Vagina (tissue), 2 donors: ENCODE data around the gene WAS. TPM values are rescaled to one million over a fixed set of nuclear protein-coding genes. Genes with fewer than 3 reads are reported as not detected.

Experiments
- DNase-seq, 2 donors: peaks; one replicate each; pipeline ENCODE4 v3.0.0-alpha.2; 2017; ENCODE audit errors: extremely low spot score in 2 of 2
- H3K27ac ChIP-seq: fragments of 200-600 bp; sonication (generic); one replicate; pipeline ENCODE4 v1.5.1; 2019
- H3K27me3 ChIP-seq: fragments of 200-600 bp; sonication (generic); one replicate; pipeline ENCODE4 v1.5.1; 2019
- H3K36me3 ChIP-seq, 2 donors: fragments of 200-600 bp; sonication (generic); one replicate each; pipeline ENCODE4 v1.5.1; 2017 to 2019
- H3K4me1 ChIP-seq: fragments of 200-600 bp; sonication (generic); one replicate; pipeline ENCODE4 v1.5.1; 2019
- H3K4me3 ChIP-seq, 2 donors: fragments of 200-600 bp; sonication (generic); 1 replicate in 1 of 2; 2 replicates in 1 of 2; pipeline ENCODE4 v1.5.1; 2016 to 2019
- H3K9me3 ChIP-seq: fragments of 200-600 bp; sonication (generic); one replicate; pipeline ENCODE4 v1.5.1; 2019
- POLR2A ChIP-seq, 2 donors: fragments of 450-650 bp; IDR thresholded peaks; one replicate each; pipeline ENCODE4 v1.6.1; 2017; ENCODE audit warnings: antibody characterized with exemption in 2 of 2, mild to moderate bottlenecking in 2 of 2, moderate library complexity in 2 of 2
- POLR2AphosphoS5 ChIP-seq, 2 donors: sonication (generic); formaldehyde crosslinking; IDR thresholded peaks; one replicate each; pipeline ENCODE4 v1.9.0; 2017; ENCODE audit warnings: antibody characterized with exemption in 2 of 2, mild to moderate bottlenecking in 2 of 2, low read depth in 1 of 2; ENCODE audit not compliant: insufficient read depth in 1 of 2
- intact Hi-C: fragments of 100-400 bp; cut with DNase I; formaldehyde crosslinking; loops from one replicate; pipeline ENCODE4 v1.15.1; 2023
- total RNA-seq: library from RNA; depleted of rRNA; stranded (reverse); fragments of >200 nt; gene quantifications from one replicate; pipeline ENCODE4 v1.2.3, GENCODE V29; 2016
- TF ChIP-seq, protein P1 (sequence below), 3 experiments: fragments of 450-650 bp in 2 of 3; fragments of 200-600 bp in 1 of 3; sonication (generic) in 1 of 3; IDR thresholded peaks; one replicate each; pipeline ENCODE4 v1.5.1; 2017 to 2019; ENCODE audit warnings: antibody characterized with exemption in 3 of 3, mild to moderate bottlenecking in 2 of 3, moderate library complexity in 2 of 3

The WAS gene
- total RNA-seq, result 4.4 TPM

DNA sequence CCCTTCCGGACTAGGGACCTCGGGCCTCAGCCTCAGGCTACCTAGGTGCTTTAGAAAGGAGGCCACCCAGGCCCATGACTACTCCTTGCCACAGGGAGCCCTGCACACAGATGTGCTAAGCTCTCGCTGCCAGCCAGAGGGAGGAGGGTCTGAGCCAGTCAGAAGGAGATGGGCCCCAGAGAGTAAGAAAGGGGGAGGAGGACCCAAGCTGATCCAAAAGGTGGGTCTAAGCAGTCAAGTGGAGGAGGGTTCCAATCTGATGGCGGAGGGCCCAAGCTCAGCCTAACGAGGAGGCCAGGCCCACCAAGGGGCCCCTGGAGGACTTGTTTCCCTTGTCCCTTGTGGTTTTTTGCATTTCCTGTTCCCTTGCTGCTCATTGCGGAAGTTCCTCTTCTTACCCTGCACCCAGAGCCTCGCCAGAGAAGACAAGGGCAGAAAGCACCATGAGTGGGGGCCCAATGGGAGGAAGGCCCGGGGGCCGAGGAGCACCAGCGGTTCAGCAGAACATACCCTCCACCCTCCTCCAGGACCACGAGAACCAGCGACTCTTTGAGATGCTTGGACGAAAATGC lies at the start of gene WAS:
WAS (plus strand) TSS at position 389 of the 572 bp plus-strand sequence; CDS start at position 444, 55 bp downstream.
- TF ChIP-seq POLR2A (IDR thresholded peaks at IDR 0.05) (no peak), POLR2AphosphoS5 (IDR thresholded peaks at IDR 0.05; ENCODE audit: insufficient read depth in 1 of 2, low read depth in 1 of 2) (no peak)
- TF ChIP-seq, protein P1, sequence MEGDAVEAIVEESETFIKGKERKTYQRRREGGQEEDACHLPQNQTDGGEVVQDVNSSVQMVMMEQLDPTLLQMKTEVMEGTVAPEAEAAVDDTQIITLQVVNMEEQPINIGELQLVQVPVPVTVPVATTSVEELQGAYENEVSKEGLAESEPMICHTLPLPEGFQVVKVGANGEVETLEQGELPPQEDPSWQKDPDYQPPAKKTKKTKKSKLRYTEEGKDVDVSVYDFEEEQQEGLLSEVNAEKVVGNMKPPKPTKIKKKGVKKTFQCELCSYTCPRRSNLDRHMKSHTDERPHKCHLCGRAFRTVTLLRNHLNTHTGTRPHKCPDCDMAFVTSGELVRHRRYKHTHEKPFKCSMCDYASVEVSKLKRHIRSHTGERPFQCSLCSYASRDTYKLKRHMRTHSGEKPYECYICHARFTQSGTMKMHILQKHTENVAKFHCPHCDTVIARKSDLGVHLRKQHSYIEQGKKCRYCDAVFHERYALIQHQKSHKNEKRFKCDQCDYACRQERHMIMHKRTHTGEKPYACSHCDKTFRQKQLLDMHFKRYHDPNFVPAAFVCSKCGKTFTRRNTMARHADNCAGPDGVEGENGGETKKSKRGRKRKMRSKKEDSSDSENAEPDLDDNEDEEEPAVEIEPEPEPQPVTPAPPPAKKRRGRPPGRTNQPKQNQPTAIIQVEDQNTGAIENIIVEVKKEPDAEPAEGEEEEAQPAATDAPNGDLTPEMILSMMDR (IDR thresholded peaks at IDR 0.05), result no peak
- Histone ChIP-seq H3K4me1 (no peaks in the 10 kb centered on the region), H3K36me3 (no peaks in the 10 kb centered on the region), H3K4me3 (peak within 1 kb of the TSS in 1 of 2 donors; percentile 20), H3K9me3 (no peaks in the 10 kb centered on the region), H3K27me3 (no peaks in the 10 kb centered on the region), H3K27ac (no peak within 1 kb of the TSS)
- intact Hi-C loops, result no loop called here
- DNase-seq, result no peak

DNA sequence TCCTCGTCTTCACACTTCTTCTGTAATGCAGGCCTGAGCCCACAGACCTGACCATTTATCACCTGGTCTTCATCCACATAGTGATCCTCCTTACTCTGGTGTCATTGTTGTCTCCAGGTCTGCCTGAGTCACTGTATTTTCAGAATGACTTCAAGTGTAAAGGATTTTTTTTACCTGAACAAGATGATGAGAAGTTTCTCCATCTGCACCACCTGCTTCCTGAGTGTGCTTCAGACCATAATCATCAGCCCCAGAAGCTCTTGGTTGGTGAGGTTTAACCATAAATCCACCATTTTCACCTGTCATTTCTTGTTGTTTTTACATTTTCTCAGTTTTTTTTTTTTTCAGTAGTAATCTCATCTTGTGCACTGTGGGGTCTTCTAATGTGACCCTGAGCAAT lies 47.3 kb upstream of the WAS start:
- H3K4me1 ChIP-seq, result no peaks in the 10 kb centered on the region
- no peak overlapping the region for H3K27ac ChIP-seq
- no peaks in the 10 kb centered on the region for H3K36me3 ChIP-seq
- H3K27me3 ChIP-seq, result no peaks in the 10 kb centered on the region
- TF ChIP-seq POLR2AphosphoS5 (IDR thresholded peaks at IDR 0.05; ENCODE audit: insufficient read depth in 1 of 2, low read depth in 1 of 2), result no peak
- TF ChIP-seq POLR2A (IDR thresholded peaks at IDR 0.05), result no peak
- TF ChIP-seq, protein P1 (IDR thresholded peaks at IDR 0.05), result no peak
- no peaks in the 10 kb centered on the region for H3K9me3 ChIP-seq
- intact Hi-C loops, result no loop called here
- DNase-seq, result no peak
- H3K4me3 ChIP-seq, result no peak overlapping the region

DNA sequence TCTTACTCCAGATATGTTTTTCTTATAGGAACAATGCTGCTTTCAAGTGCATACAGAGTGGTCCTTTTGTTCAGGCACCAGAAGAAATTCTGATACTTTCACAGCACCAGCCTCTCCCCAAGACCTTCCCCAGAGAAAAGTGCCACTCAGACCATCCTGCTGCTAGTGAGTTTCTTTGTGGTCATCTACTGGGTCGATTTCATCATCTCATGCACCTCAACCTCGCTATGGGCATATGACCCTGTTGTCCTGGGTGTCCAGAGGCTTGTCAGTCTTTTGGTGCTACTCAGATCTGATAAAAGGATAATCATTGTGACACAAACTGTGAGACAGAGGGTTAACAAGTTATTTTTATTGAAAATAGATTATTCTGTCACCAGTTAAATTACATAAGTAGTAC lies 46.8 kb upstream of the WAS start:
- intact Hi-C loops, result no loop called here
- no peaks in the 10 kb centered on the region for H3K4me1 ChIP-seq
- H3K36me3 ChIP-seq, result no peaks in the 10 kb centered on the region
- no peak overlapping the region for H3K27ac ChIP-seq
- no peak overlapping the region for H3K4me3 ChIP-seq
- no peaks in the 10 kb centered on the region for H3K9me3 ChIP-seq
- DNase-seq, result no peak
- no peak for TF ChIP-seq POLR2A (IDR thresholded peaks at IDR 0.05)
- TF ChIP-seq, protein P1 (IDR thresholded peaks at IDR 0.05), result no peak
- TF ChIP-seq POLR2AphosphoS5 (IDR thresholded peaks at IDR 0.05; ENCODE audit: insufficient read depth in 1 of 2, low read depth in 1 of 2), result no peak
- no peaks in the 10 kb centered on the region for H3K27me3 ChIP-seq

DNA sequence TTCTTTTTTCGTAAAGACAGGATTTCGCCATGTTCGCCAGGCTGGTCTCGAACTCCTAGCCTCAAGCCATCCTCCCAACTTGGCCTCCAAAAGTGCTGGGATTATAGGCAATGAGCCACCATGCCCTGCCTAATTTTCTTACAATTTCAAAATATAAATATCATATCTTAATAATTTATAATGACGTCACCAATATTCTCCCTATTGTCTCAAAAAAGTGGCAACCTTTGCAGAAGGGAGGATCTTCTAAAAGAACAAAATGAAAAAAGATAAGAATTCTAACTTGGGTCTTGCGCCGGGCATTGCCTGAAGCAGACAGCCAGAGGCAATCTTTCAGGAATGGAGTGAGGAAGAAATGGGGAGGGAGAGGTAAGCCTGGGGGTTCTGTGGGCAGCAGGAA lies 37.9 kb upstream of the WAS start:
- no peaks in the 10 kb centered on the region for H3K27me3 ChIP-seq
- intact Hi-C loops, result no loop called here
- no peaks in the 10 kb centered on the region for H3K36me3 ChIP-seq
- no peak overlapping the region for H3K27ac ChIP-seq
- no peaks in the 10 kb centered on the region for H3K4me1 ChIP-seq
- H3K9me3 ChIP-seq, result no peaks in the 10 kb centered on the region
- H3K4me3 ChIP-seq, result no peak overlapping the region
- no peak for DNase-seq
- TF ChIP-seq POLR2A (IDR thresholded peaks at IDR 0.05), result no peak
- TF ChIP-seq, protein P1 (IDR thresholded peaks at IDR 0.05), result no peak
- no peak for TF ChIP-seq POLR2AphosphoS5 (IDR thresholded peaks at IDR 0.05; ENCODE audit: insufficient read depth in 1 of 2, low read depth in 1 of 2)

DNA sequence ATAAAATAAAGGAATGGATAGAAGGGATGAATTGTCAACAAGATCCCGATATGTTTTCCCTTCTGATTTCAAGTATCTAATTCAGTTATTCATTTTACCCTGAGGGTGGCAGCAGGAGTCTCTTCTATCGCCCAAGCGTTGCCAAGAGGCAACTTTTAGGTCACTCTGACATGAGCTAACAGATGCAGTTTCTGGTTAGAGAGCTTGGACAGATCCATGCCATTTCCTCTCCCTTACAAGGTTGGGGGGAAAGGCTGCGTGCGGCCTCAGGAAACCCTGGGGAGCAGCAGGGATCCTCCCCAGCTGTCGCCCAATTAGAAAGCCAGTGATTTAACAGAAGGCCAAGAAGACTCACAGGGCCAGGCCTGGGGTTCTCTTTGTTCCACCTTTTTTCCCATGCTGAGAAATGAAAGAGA lies 35.3 kb upstream of the WAS start:
- H3K9me3 ChIP-seq, result no peaks in the 10 kb centered on the region
- H3K27me3 ChIP-seq, result no peaks in the 10 kb centered on the region
- peak overlapping the region; percentile 39 for H3K27ac ChIP-seq
- no peaks in the 10 kb centered on the region for H3K4me1 ChIP-seq
- no peak overlapping the region for H3K4me3 ChIP-seq
- no peaks in the 10 kb centered on the region for H3K36me3 ChIP-seq
- no peak for DNase-seq
- intact Hi-C loops, result no loop called here
- TF ChIP-seq, protein P1 (IDR thresholded peaks at IDR 0.05), result peak in 1 of 3 experiments; percentile 32
- TF ChIP-seq POLR2A (IDR thresholded peaks at IDR 0.05) (no peak), POLR2AphosphoS5 (IDR thresholded peaks at IDR 0.05; ENCODE audit: insufficient read depth in 1 of 2, low read depth in 1 of 2) (no peak)
